Naive thymus-derived CD4-positive, alpha-beta T cell (primary cell): ENCODE data around the gene NR3C2. TPM values are rescaled to one million over a fixed set of nuclear protein-coding genes. Genes with fewer than 3 reads are reported as not detected.

Experiments
- ATAC-seq: fragments of 150-1000 bp; cut with Tn5 transposase; 2 replicates; pipeline ENCODE4 v1.10.0; 2021; ENCODE audit warnings: mild to moderate bottlenecking, moderate library complexity
- CTCF ChIA-PET: fragments of 350-600 bp; sonication (Branson Sonifier 250); formaldehyde crosslinking; loops from one replicate; lab custom pipeline; 2021; ENCODE audit warnings: antibody characterized with exemption; lab: Charles Lee
- POLR2A ChIA-PET: fragments of 350-600 bp; sonication (Branson Sonifier 250); formaldehyde crosslinking; loops from one replicate; lab custom pipeline; 2021; ENCODE audit warnings: antibody characterized with exemption, inconsistent platforms; lab: Charles Lee
- DNase-seq, 9 donors: peaks; one replicate each; pipeline versions ENCODE4 v3.0.0 to v3.0.0-alpha.2; 2020 to 2022; ENCODE audit warnings: mixed read lengths in 1 of 9
- H3K27ac ChIP-seq: one replicate; pipeline ENCODE4 v1.7.0; 2013; ENCODE audit warnings: mild to moderate bottlenecking, low read depth, low read length, moderate library complexity
- H3K27me3 ChIP-seq, 2 donors: one replicate each; pipeline ENCODE4 v1.7.0; 2013; ENCODE audit warnings: low read length in 2 of 2, mild to moderate bottlenecking in 2 of 2, moderate library complexity in 2 of 2; ENCODE audit not compliant: control insufficient read depth in 2 of 2, insufficient read depth in 2 of 2
- H3K36me3 ChIP-seq, 3 experiments: 1 replicate in 2 of 3; 2 replicates in 1 of 3; pipeline ENCODE4 v1.7.0; 2013; ENCODE audit warnings: low read length in 3 of 3, mild to moderate bottlenecking in 3 of 3, moderate library complexity in 1 of 3; ENCODE audit not compliant: insufficient read depth in 3 of 3, control insufficient read depth in 2 of 3
- H3K4me1 ChIP-seq, 2 donors: one replicate each; pipeline ENCODE4 v1.7.0; 2013; ENCODE audit warnings: low read length in 2 of 2, mild to moderate bottlenecking in 2 of 2, moderate library complexity in 1 of 2; ENCODE audit not compliant: control insufficient read depth in 2 of 2, insufficient read depth in 2 of 2
- H3K4me3 ChIP-seq: 2 replicates; pipeline ENCODE4 v1.7.0; 2013; ENCODE audit warnings: mild to moderate bottlenecking, low read length
- H3K9me3 ChIP-seq, 3 experiments: 1 replicate in 2 of 3; 2 replicates in 1 of 3; pipeline ENCODE4 v1.7.0; 2013; ENCODE audit warnings: low read length in 3 of 3; ENCODE audit not compliant: control insufficient read depth in 2 of 3
- H3K27ac Mint-ChIP-seq, 9 donors: one replicate each; pipeline ENCODE4 v1.8.0; 2020 to 2022; ENCODE audit warnings: mixed read lengths in 9 of 9, mild to moderate bottlenecking in 8 of 9, moderate library complexity in 5 of 9, inconsistent platforms in 2 of 9
- H3K27me3 Mint-ChIP-seq, 5 donors: one replicate each; pipeline ENCODE4 v1.8.0; 2021 to 2022; ENCODE audit warnings: mixed read lengths in 5 of 5, mild to moderate bottlenecking in 1 of 5
- H3K36me3 Mint-ChIP-seq, 5 donors: one replicate each; pipeline ENCODE4 v1.8.0; 2020 to 2022; ENCODE audit warnings: mixed read lengths in 5 of 5, mild to moderate bottlenecking in 3 of 5, inconsistent platforms in 1 of 5
- H3K4me1 Mint-ChIP-seq, 7 donors: one replicate each; pipeline ENCODE4 v1.8.0; 2020 to 2022; ENCODE audit warnings: mixed read lengths in 7 of 7, mild to moderate bottlenecking in 3 of 7, inconsistent platforms in 1 of 7
- H3K4me3 Mint-ChIP-seq, 10 donors: one replicate each; pipeline ENCODE4 v1.8.0; 2020 to 2022; ENCODE audit warnings: mild to moderate bottlenecking in 10 of 10, mixed read lengths in 10 of 10, moderate library complexity in 6 of 10, inconsistent platforms in 2 of 10
- H3K9me3 Mint-ChIP-seq, 11 donors: one replicate each; pipeline ENCODE4 v1.8.0; 2020 to 2022; ENCODE audit warnings: mixed read lengths in 11 of 11, mild to moderate bottlenecking in 4 of 11, inconsistent platforms in 1 of 11, moderate library complexity in 1 of 11
- intact Hi-C, 2 donors: fragments of 100-400 bp; cut with micrococcal nuclease; formaldehyde crosslinking; loops; one replicate each; pipeline ENCODE4 v1.15.1; 2023
- polyA plus RNA-seq, 2 donors: library from polyadenylated mRNA; unstranded; fragments of 300-500 nt; fragmentation: Illumina TruSeq; gene quantifications; one replicate each; pipeline ENCODE4 v1.2.3, GENCODE V29; 2021
- total RNA-seq, 6 experiments: library from RNA in 5 of 6; stranded (reverse) in 5 of 6; gene quantifications; 1 replicate in 5 of 6; 2 replicates in 1 of 6; pipeline ENCODE4 v1.2.3 and lab custom pipeline; 2021 to 2026

NR3C2 gene
- total and polyA plus RNA-seq, 7 experiments from 2014 or later: 2.2 to 55.2 (median 38.6) TPM

DNA sequence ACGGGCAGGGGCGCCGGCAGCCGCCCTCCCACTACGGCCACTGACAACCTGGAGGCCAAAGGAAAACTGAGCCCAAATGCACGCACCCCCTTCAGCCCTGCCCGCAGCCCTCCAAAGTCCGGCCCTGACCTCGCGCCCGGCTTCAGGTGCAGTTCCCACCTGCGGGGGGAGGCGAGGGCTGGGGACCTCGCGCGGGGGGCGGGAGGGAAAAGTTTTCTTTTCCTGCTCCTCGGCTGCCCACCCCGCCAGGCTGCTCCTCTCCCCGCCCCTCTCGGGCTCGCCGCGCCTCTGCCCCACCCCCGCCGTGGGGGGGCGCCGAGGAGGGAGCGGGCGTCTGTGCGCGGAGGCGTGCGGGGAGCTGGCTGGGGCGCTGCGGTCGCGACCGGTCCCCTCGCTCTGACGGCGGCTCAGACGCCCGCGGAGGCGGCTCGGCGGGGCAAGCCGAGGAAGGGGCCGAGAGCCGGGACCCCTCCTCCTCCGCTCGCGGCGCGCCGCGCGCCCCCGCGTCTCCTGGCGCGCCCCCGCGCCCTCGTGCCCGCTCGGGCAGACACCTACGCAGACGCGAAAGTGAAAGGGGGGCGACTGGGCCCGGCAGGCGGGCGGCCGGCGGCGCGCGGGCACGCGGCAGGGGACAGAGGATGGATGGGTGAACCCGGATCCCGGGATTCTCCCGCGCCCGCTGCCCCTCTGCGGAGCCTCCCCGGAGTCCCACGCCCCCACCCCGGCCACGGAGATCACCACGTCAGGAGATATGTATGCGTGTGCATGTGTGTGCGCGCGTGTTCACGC, 3.1 kb upstream of the NR3C2 start:
- H3K4me1 Mint-ChIP-seq: peaks cover 16 to 43% (median 38%) of the 10 kb centered on the region in 7 donors
- H3K27ac ChIP-seq: peak overlapping the region; percentile 93
- intact Hi-C loops: loop anchor here (2.0 to 10.0 kb wide), 2 partner anchors 714 to 1920 kb away; partner anchors contain the start of gene SLC10A7 (in 1 of the 2)
- H3K4me1 ChIP-seq: peaks cover 3 to 22% of the 10 kb centered on the region in 2 donors
- H3K27me3 Mint-ChIP-seq: peaks cover 0 to 69% (median 5%) of the 10 kb centered on the region in 5 donors
- H3K9me3 Mint-ChIP-seq: peaks cover 0 to 2% (median 0%) of the 10 kb centered on the region in 11 donors
- POLR2A ChIA-PET: interaction anchor here (0.7 to 4.9 kb wide), 5 partner anchors 62 to 391 kb away, joined by 3 to 99 read pairs (median 16); no protein-coding TSS in a partner anchor
- peak overlapping the region; percentile 79 to 97 (median 86) for H3K4me3 Mint-ChIP-seq
- H3K27me3 ChIP-seq: no peaks in the 10 kb centered on the region
- peaks cover 0 to 2% (median 0%) of the 10 kb centered on the region in 5 donors for H3K36me3 Mint-ChIP-seq
- peaks cover 0 to 21% (median 0%) of the 10 kb centered on the region in 3 experiments for H3K36me3 ChIP-seq
- DNase-seq (peak; percentile 61 to 87 (median 83)), ATAC-seq (peak; percentile 54)
- peak overlapping the region in 8 of 9 donors; percentile 86 to 98 (median 92) for H3K27ac Mint-ChIP-seq
- CTCF ChIA-PET: no interaction called here
- H3K9me3 ChIP-seq: no peaks in the 10 kb centered on the region
- H3K4me3 ChIP-seq: peak overlapping the region; percentile 99

DNA sequence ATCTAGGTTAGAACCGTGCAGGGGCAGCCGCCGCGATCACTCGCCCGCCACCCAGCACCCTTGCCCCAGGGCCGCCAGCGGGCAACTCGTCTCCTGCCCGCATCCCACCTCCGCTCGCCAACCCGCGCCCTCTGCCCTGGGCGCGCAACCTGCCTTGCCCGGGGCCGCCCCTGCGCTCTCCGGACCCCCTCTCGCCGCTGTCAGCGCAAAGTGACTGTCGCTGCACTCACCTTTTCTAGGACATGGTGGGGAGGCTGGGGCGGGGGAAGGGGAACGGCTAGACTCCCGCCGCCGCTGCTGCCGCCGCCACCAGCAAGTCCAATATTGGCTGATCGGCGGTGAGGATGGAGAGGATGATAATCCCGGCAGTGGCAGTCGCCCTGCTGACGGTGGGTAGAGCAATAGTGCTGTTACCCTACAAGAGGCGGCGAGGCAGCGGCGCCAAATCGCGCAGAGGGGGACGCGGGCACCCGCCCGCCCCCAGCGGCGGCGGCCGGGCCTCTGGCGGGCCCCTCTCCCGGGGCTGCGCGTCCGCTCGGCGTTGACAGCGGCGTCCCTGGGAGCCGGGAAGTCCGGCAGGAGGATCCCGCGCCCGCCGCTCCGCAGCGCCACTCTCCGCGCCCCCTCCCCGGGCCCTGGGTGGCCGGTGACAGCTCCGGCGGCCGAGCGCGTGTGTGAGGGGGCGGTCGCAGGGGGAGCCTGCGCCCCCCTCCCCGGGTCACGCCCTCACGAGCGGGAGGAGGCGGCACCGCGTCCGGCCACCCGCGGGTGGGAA, 2.3 kb upstream of the NR3C2 start:
- Mint-ChIP-seq H3K27ac (peak overlapping the region in 8 of 9 donors; percentile 84 to 99 (median 98)), H3K4me3 (peak overlapping the region; percentile 90 to 100 (median 98)), H3K9me3 (peaks cover 0 to 2% (median 0%) of the 10 kb centered on the region in 11 donors), H3K36me3 (peaks cover 0 to 2% (median 0%) of the 10 kb centered on the region in 5 donors), H3K4me1 (peaks cover 22 to 50% (median 46%) of the 10 kb centered on the region in 7 donors), H3K27me3 (peaks cover 0 to 72% (median 5%) of the 10 kb centered on the region in 5 donors)
- POLR2A ChIA-PET: interaction anchor here (0.6 to 4.9 kb wide), 11 partner anchors 26 to 760 kb away, joined by 3 to 99 read pairs (median 16); partner anchors contain the start of gene PRMT9
- intact Hi-C loops: loop anchor here (2.0 to 10.0 kb wide), 4 partner anchors 227 to 1920 kb away; partner anchors contain the start of gene SLC10A7 (in 1 of the 2)
- CTCF ChIA-PET: no interaction called here
- H3K9me3 ChIP-seq: no peaks in the 10 kb centered on the region
- DNase-seq: peak; percentile 36 to 68 (median 59)
- H3K4me1 ChIP-seq: peaks cover 3 to 27% of the 10 kb centered on the region in 2 donors
- H3K36me3 ChIP-seq: peaks cover 0 to 21% (median 0%) of the 10 kb centered on the region in 3 experiments
- peak; percentile 16 for ATAC-seq
- peak overlapping the region; percentile 93 for H3K27ac ChIP-seq
- peak overlapping the region; percentile 99 for H3K4me3 ChIP-seq
- no peaks in the 10 kb centered on the region for H3K27me3 ChIP-seq

DNA sequence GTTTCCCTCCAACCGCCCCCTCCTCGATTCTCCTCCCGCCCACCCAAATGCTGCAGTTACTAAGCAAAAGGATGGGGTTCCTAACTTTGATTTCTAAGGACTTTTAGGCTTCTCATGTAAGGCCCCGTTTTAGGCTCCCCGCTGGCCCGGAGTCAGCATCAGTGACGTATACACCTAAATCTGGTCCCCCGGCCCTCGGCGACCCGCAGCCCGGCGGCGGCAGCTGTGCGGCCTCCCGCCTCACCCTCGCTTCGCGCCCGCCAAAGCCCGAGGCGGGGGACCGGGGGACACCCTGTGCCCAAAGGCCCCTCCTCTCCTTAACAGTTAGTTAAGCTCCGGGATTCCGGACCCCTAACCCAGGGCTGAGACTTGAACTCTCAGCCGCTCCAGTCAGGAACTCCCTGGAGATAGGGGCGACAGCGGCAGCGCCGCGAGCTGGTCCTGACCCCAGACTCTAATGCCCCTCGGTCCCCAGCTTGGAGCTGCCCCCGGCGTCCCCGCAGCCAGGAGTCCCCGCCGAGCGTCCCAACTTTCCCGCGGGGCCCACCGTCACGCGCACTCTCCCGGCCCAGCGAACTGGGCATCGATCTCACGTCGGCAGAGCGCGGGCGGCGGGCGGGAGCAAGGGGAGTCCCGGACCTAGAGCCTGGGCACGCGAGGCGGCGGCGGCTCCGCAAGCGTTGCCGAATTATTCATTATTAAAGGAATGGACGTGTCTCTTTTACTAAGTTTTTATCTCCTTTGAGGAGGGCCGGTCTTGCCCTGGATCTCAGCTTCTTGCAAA, 1.5 kb upstream of the NR3C2 start:
- ChIA-PET CTCF (interaction anchor here (0.6 to 1.1 kb wide), 2 partner anchors 67 to 581 kb away, joined by 3 to 7 read pairs; no protein-coding TSS in a partner anchor), POLR2A (interaction anchor here (0.7 to 4.9 kb wide), 21 partner anchors 10 to 760 kb away, joined by 3 to 99 read pairs (median 6); partner anchors contain the start of gene PRMT9)
- H3K27ac ChIP-seq: peak overlapping the region; percentile 93
- no peaks in the 10 kb centered on the region for H3K27me3 ChIP-seq
- no peaks in the 10 kb centered on the region for H3K9me3 ChIP-seq
- Mint-ChIP-seq H3K4me3 (peak overlapping the region; percentile 90 to 100 (median 98)), H3K27me3 (peaks cover 0 to 71% (median 5%) of the 10 kb centered on the region in 5 donors), H3K27ac (peak overlapping the region; percentile 60 to 100 (median 98)), H3K36me3 (peaks cover 0 to 2% (median 0%) of the 10 kb centered on the region in 5 donors), H3K4me1 (peaks cover 24 to 56% (median 50%) of the 10 kb centered on the region in 7 donors), H3K9me3 (peaks cover 0 to 2% (median 0%) of the 10 kb centered on the region in 11 donors)
- peak; percentile 22 to 49 (median 42) for DNase-seq
- intact Hi-C loops: loop anchor here (2.0 to 10.0 kb wide), 8 partner anchors 159 to 1919 kb away; partner anchors contain the start of genes ARHGAP10 (in 1 of the 2) and SLC10A7 (in 1 of the 2)
- peaks cover 3 to 34% of the 10 kb centered on the region in 2 donors for H3K4me1 ChIP-seq
- no peak for ATAC-seq
- H3K4me3 ChIP-seq: peak overlapping the region; percentile 99
- H3K36me3 ChIP-seq: peaks cover 0 to 21% (median 0%) of the 10 kb centered on the region in 3 experiments

DNA sequence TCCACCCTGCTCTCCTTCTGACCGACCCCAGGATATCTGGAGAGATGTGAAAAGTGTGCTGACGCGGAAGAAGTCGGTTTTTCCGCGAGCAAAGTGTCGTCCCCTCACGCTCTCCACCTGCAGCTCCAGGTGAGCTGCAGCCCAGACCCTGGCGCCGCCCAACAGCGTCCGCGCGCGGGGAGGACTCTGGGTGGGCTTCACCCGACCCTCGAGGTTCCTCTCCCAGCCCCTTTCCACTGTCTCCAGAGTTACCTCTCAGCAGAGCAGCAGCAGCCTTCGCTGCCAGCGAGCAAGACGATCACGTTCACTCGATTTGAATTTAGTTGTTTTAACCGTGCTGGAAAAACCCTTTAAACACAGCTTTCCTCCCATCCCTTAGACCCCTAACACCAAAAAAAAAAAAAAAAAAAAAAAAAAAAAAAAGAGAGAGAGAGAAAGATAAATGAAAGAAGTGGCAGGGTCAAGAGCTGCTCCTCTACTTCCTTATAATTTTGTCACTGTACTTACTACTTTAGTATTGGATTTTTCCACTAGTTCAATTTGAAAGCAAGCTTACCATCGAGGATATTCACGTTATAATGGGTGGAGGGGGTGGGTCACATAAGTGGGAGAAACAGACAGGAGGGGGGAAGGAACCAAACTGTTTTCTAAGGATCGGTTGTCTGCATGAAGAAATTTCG, 758 bp upstream of the NR3C2 start:
- Mint-ChIP-seq H3K27ac (peak overlapping the region; percentile 94 to 100 (median 98)), H3K36me3 (peaks cover 0 to 3% (median 0%) of the 10 kb centered on the region in 5 donors), H3K4me1 (peaks cover 24 to 60% (median 55%) of the 10 kb centered on the region in 7 donors), H3K27me3 (peaks cover 0 to 66% (median 5%) of the 10 kb centered on the region in 5 donors), H3K4me3 (peak overlapping the region; percentile 90 to 100 (median 98)), H3K9me3 (peaks cover 0 to 2% (median 0%) of the 10 kb centered on the region in 11 donors)
- peaks cover 0 to 21% (median 0%) of the 10 kb centered on the region in 3 experiments for H3K36me3 ChIP-seq
- CTCF ChIA-PET: interaction anchor here (0.6 to 1.1 kb wide), 3 partner anchors 66 to 582 kb away, joined by 3 to 7 read pairs (median 4); no protein-coding TSS in a partner anchor
- H3K4me3 ChIP-seq: peak overlapping the region; percentile 99
- POLR2A ChIA-PET: interaction anchor here (0.7 to 4.9 kb wide), 28 partner anchors 11 to 826 kb away, joined by 3 to 99 read pairs (median 6); partner anchors contain the start of genes ARHGAP10, PRMT9 and TMEM184C
- peak overlapping the region; percentile 93 for H3K27ac ChIP-seq
- peak; percentile 0 for ATAC-seq
- peaks cover 3 to 36% of the 10 kb centered on the region in 2 donors for H3K4me1 ChIP-seq
- DNase-seq: no peak
- intact Hi-C loops: loop anchor here (1.0 to 10.0 kb wide), 11 partner anchors 67 to 1918 kb away; partner anchors contain the start of genes PRMT9 (in 2 of the 2), TMEM184C (in 2 of the 2), ARHGAP10 (in 1 of the 2) and SLC10A7 (in 1 of the 2)
- no peaks in the 10 kb centered on the region for H3K9me3 ChIP-seq
- H3K27me3 ChIP-seq: no peaks in the 10 kb centered on the region

DNA sequence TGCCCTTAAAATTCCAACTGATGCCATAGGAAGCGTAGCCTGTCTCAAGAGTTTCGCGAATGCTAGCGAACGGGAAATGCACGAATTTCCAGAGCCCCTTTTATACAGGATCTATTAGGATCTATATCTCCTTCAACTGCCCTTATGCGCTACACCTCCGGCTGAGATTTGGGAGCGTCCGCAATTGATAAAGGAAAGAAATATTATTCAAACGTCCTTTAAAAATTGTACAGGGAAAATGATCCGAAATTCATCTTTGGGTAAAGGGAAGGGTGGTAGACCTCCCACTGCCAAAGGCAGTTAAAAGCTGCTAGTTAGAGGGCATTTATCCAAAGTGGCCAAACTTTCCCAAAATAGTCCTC, 609 bp downstream of the NR3C2 start:
- peak overlapping the region; percentile 93 for H3K27ac ChIP-seq
- peak overlapping the region in 8 of 9 donors; percentile 88 to 100 (median 98) for H3K27ac Mint-ChIP-seq
- no peak for ATAC-seq

More for the DNA sequence above, 609 bp downstream of the NR3C2 start:
- Mint-ChIP-seq H3K9me3 (peaks cover 0 to 2% (median 0%) of the 10 kb centered on the region in 11 donors), H3K4me3 (peak overlapping the region; percentile 90 to 100 (median 98)), H3K27me3 (peaks cover 0 to 52% (median 5%) of the 10 kb centered on the region in 5 donors), H3K36me3 (peaks cover 0 to 5% (median under 1%) of the 10 kb centered on the region in 5 donors), H3K4me1 (peaks cover 21 to 60% (median 55%) of the 10 kb centered on the region in 7 donors)
- DNase-seq: peak in 1 of 9 donors; percentile 12
- POLR2A ChIA-PET: interaction anchor here (1.3 to 4.9 kb wide), 11 partner anchors 9 to 824 kb away, joined by 3 to 99 read pairs (median 20); partner anchors contain the start of genes PRMT9 and TMEM184C
- Histone ChIP-seq H3K27me3 (no peaks in the 10 kb centered on the region), H3K4me1 (peaks cover 0 to 23% of the 10 kb centered on the region in 2 donors), H3K4me3 (peak overlapping the region; percentile 99), H3K9me3 (no peaks in the 10 kb centered on the region), H3K36me3 (peaks cover 0 to 21% (median 0%) of the 10 kb centered on the region in 3 experiments)
- intact Hi-C loops: loop anchor here (2.0 to 10.0 kb wide), 4 partner anchors 17 to 1917 kb away; partner anchors contain the start of gene SLC10A7 (in 1 of the 2)
- CTCF ChIA-PET: no interaction called here
